Measurements from ENCODE around the gene CACFD1. TPM values are rescaled to one million over a fixed set of nuclear protein-coding genes. Genes with fewer than 3 reads are reported as not detected.

The CACFD1 gene
- total RNA-seq, 1 donor, result 2.3 TPM

GRCh38 chr9:133492061-133493021, 32.6 kb downstream of the CACFD1 start:
- Histone ChIP-seq H3K4me1 (ENCODE audit: insufficient read depth, low read length) (no peaks in the 10 kb centered on the region), H3K27me3 (ENCODE audit: insufficient read depth, low read length) (no peaks in the 10 kb centered on the region), H3K9me3 (ENCODE audit: low read depth, low read length) (no peaks in the 10 kb centered on the region), H3K4me3 (ENCODE audit: low read length) (no peak overlapping the region)

DNA sequence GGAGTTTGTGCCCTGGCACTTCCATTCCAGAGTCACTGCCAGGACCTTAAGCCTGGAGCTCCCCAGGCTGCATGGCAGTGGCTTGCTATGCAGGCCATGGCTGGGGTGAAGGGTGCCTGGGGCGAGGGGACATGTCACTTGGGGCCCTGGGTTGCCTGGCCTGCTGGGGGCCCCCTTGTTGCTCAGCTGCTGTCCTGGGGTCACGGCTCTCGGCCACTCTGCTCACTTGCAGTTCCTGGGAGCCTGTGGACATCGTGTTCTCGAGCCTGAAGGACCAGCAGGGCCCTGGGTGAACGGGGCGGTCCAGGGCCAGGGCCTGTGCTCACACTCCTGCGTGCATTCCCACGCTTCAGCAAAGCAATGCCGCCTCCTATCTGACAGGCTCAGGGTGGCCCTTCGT, 33.6 kb downstream of the CACFD1 start:
- no peak overlapping the region for H3K4me3 ChIP-seq (ENCODE audit: low read length)

DNA sequence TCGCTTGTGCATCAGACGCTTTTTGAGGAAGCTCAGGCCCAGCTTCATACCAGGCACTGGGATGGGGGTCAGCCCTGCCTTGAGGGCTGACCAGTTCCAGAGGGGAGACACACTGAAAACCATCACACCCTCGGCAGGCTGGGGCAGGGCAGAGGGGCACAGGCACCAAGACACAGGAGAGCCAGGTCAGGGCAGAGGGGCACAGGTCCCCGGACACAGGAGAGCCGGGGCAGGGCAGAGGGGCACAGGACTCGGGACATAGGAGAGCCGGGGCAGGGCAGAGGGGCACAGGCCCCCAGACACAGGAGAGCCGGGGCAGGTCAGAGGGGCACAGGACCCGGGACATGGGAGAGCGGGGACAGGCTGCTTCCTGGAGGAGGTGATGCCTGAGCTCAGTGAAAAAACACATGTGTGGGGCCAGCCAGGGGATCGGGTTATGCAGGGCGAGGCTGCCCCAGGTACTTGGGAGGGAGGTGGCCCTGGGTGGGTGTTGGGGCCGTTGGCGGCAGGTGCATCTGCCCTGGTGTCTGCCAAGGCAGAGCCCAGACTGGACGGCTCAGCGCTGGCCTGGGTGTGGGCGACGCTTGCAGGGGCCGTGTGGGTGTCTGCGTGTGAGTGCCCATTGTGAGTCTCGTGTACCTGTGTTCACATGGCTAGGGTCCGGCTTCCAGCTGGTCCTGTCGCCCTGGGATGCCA, 34.2 kb downstream of the CACFD1 start:
- H3K27me3 ChIP-seq (ENCODE audit: insufficient read depth, low read length), result no peaks in the 10 kb centered on the region

More for the DNA sequence above, 33.6 kb downstream of the CACFD1 start:
- no peaks in the 10 kb centered on the region for H3K4me1 ChIP-seq (ENCODE audit: insufficient read depth, low read length)
- no peaks in the 10 kb centered on the region for H3K27me3 ChIP-seq (ENCODE audit: insufficient read depth, low read length)
- no peaks in the 10 kb centered on the region for H3K9me3 ChIP-seq (ENCODE audit: low read depth, low read length)

DNA sequence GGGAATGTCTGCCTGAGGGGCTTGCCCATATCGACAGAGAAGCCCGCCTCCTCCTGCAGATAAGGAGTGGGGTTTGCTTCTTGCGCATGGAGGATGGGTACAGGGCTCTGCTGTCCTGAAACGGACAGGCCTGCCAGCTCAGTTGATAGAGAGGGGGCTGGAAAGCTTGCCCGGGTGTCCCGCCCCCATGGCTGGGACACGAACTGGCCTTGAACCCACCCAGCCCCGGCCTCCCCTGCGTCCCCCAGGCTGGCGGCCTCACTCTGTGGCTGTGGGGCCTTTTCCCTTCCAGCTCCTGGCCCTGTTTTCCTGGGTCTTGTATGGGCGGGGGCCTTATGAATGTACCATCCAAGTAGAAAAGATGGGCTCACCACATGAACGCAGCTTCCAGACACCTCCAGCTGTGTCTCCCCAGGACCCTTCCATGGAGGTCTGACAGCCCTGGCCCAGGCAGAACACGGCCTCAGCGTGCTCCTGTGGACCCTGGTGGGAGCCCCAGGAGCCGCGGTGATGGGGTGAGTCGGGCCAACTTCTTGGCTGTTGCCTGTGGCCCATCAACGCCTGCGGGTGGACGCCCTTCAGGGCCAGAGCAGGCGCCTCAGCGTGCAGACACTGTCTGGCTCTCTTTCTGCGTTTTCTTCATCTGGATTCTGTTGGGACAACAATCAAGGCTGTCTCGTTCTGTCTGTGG, 35.0 kb downstream of the CACFD1 start:
- Histone ChIP-seq H3K27me3 (ENCODE audit: insufficient read depth, low read length) (no peaks in the 10 kb centered on the region), H3K4me1 (ENCODE audit: insufficient read depth, low read length) (no peaks in the 10 kb centered on the region), H3K9me3 (ENCODE audit: low read depth, low read length) (no peaks in the 10 kb centered on the region), H3K4me3 (ENCODE audit: low read length) (no peak overlapping the region)

More for the DNA sequence above, 34.2 kb downstream of the CACFD1 start:
- H3K9me3 ChIP-seq (ENCODE audit: low read depth, low read length), result no peaks in the 10 kb centered on the region
- no peak overlapping the region for H3K4me3 ChIP-seq (ENCODE audit: low read length)
- H3K4me1 ChIP-seq (ENCODE audit: insufficient read depth, low read length), result no peaks in the 10 kb centered on the region

- Histone ChIP-seq H3K9me3 (ENCODE audit: low read depth, low read length) (no peaks in the 10 kb centered on the region), H3K4me1 (ENCODE audit: insufficient read depth, low read length) (no peaks in the 10 kb centered on the region), H3K27me3 (ENCODE audit: insufficient read depth, low read length) (no peaks in the 10 kb centered on the region), H3K4me3 (ENCODE audit: low read length) (no peak overlapping the region)
Observed at GRCh38 chr9:133495327-133496293, 35.8 kb downstream of the CACFD1 start.

DNA sequence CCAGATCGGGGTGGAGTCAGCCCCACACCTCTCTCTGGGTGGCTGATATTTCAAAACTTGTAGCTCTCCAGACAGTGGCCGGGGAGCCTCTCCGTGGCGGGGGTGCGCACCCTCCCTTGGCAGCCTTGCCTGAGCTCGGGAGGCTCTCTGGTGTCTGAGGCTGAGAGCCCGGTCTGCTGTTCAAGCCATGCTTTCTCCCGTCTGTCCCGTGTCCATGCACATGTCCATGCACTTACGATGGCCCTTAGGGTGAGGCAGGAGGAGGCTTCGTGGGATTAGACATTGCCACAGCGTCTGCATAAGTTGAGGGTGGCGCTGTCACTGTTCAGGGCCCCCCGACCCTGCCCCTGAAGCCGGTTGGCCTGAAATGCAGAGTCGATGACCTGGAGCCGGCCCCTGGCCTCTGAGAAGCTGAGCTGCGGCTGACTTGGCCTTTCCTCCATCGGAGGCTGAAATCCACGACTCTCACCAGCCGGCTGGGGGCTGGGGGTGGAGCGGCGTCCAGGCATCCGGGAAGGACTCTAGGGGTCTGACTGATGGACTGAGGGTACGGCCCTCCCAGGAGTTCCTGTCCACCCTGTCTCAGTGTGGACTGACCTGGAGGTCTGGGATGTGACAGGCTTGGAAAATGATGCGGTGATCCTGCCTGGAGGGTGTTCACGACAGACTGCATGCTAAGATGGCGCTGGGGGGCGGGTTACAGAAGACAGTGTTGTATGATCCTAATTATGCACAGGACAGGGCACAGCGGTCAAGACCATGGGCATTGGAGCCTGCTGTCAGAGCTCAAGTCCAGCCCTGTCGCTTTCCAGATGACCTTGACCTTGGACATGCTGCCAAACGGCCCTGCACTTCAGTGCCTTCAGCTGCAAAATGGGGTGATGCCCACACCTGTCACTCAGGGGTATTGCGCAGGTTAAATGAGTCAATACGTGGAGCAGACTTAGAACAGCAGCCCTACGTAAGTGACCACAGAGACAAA, 37.4 kb downstream of the CACFD1 start:
- H3K4me3 ChIP-seq (ENCODE audit: low read length), result no peak overlapping the region
- no peaks in the 10 kb centered on the region for H3K4me1 ChIP-seq (ENCODE audit: insufficient read depth, low read length)
- peaks cover 3% of the 10 kb centered on the region for H3K9me3 ChIP-seq (ENCODE audit: low read depth, low read length)
- H3K27me3 ChIP-seq (ENCODE audit: insufficient read depth, low read length), result no peaks in the 10 kb centered on the region

DNA sequence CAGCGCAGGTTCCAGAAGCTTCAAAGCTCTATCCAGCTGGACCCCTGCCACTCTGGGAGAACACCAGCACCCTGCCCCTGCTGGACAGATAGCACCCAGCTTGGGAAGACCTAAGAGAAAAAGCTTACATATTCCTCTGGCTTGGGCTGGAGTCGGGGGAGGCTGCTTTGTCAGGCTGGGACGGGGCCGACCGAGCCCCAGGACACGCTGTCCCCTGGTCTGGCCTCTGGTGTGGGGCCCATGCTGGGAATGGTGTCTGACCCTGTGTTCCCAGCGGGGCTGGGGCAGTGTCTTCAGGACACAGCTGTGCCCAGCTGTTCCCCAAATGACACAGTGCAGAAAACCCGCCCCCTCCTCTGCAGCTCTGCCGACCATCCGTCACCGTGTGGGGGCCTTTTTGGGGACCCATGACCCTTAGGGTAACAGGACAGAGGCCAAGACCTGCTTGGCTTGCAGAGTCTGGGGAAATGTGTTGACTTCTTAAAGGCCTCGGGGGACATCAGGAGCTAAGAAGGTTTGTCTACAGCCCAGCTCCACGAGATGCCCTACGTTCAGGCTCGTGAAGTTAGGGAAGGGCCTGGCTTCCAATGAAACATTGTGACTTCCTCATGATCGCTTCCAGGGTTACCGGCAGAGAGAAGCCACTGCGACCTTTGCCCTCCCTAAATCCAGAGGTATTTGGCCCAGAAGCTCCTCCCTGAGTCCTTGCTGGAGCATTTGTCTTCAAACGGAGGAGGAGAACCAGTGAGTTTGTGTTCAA, 39.5 kb downstream of the CACFD1 start:
- H3K9me3 ChIP-seq (ENCODE audit: low read depth, low read length), result peaks cover 9% of the 10 kb centered on the region
- H3K4me1 ChIP-seq (ENCODE audit: insufficient read depth, low read length), result no peaks in the 10 kb centered on the region
- no peak overlapping the region for H3K4me3 ChIP-seq (ENCODE audit: low read length)
- H3K27me3 ChIP-seq (ENCODE audit: insufficient read depth, low read length), result no peaks in the 10 kb centered on the region

- Histone ChIP-seq H3K4me3 (ENCODE audit: low read length) (no peak overlapping the region), H3K9me3 (ENCODE audit: low read depth, low read length) (peaks cover 9% of the 10 kb centered on the region), H3K27me3 (ENCODE audit: insufficient read depth, low read length) (no peaks in the 10 kb centered on the region), H3K4me1 (ENCODE audit: insufficient read depth, low read length) (no peaks in the 10 kb centered on the region)
Observed at GRCh38 chr9:133499892-133500270, 40.1 kb downstream of the CACFD1 start.

DNA sequence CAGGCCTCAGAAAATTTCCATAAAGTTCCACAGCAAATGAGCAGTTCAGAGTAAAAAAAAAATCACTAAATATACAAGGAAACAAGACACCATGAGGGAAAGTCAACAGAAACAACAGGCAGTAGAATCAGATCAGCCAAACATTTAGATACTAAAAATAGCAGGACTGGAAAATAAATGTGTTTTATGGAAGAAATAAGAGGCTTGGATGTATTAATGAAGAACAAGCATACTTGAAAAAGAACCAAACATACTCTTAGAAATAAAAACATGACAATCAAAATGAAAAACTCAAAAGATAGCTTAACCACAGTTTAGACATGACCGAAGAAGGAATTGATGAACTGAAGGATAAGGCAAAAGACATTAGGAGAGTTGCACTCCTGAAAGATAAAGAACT, 42.3 kb downstream of the CACFD1 start:
- Histone ChIP-seq H3K9me3 (ENCODE audit: low read depth, low read length) (peaks cover 9% of the 10 kb centered on the region), H3K27me3 (ENCODE audit: insufficient read depth, low read length) (no peaks in the 10 kb centered on the region), H3K4me3 (ENCODE audit: low read length) (no peak overlapping the region), H3K4me1 (ENCODE audit: insufficient read depth, low read length) (no peaks in the 10 kb centered on the region)

DNA sequence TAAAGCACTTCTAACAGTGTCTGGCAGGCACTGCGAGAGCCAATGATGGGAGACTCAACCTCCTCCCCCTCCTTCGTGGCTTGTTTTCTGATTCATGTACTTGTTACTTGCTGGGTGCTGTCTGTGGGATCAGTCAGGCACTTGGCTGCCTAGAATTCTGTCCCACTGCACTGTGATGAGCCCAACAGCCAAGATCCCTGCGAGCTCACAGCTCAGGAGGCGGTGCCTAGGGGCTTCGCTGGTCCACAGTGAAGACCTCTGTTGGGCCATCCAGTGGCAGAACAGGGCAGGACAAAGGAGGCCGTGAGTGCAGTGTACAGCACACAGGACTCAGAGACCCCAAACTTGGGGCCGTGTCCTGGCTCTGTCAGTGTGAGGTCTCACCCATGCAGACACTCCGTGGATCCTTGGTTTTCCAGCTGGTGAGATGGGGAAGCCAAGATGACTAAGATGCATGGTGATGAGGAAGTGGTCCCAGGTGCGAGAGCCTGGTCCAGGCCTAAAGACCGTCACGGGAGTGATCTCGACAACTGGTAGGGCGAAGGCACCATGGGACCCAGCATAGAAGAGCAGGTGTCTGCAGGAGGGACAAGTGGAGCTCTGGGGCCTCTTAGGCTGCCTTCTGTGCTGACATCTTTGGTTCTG, 45.5 kb downstream of the CACFD1 start:
- H3K4me1 ChIP-seq (ENCODE audit: insufficient read depth, low read length), result no peaks in the 10 kb centered on the region
- H3K4me3 ChIP-seq (ENCODE audit: low read length), result no peak overlapping the region
- peaks cover 9% of the 10 kb centered on the region for H3K9me3 ChIP-seq (ENCODE audit: low read depth, low read length)

GRCh38 chr9:133505901-133506652, 46.3 kb downstream of the CACFD1 start:
- no peak overlapping the region for H3K4me3 ChIP-seq (ENCODE audit: low read length)
- H3K27me3 ChIP-seq (ENCODE audit: insufficient read depth, low read length), result no peaks in the 10 kb centered on the region
- peaks cover 9% of the 10 kb centered on the region for H3K9me3 ChIP-seq (ENCODE audit: low read depth, low read length)
- H3K4me1 ChIP-seq (ENCODE audit: insufficient read depth, low read length), result no peaks in the 10 kb centered on the region

More for the DNA sequence above, 45.5 kb downstream of the CACFD1 start:
- H3K27me3 ChIP-seq (ENCODE audit: insufficient read depth, low read length), result no peaks in the 10 kb centered on the region

DNA sequence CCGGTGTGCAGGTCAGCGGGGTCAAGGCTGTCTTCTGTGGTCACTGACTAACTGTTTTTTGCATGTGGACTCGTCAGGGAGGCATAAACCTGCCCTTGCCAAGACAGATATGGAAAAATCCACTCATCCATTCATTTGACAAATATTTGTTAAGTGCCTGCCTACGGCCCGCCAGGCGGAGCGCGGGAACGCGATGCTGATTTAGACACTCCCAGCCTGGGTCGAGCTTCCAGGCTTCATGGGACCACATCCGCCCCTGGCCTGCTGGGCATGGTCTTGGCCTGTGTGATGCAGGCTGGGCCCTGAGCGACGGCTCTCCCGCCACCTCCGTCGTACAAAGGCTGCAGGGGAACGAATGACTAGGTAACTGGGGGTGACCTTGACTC, 46.9 kb downstream of the CACFD1 start:
- H3K4me1 ChIP-seq (ENCODE audit: insufficient read depth, low read length), result no peaks in the 10 kb centered on the region
- H3K9me3 ChIP-seq (ENCODE audit: low read depth, low read length), result peaks cover 9% of the 10 kb centered on the region
- H3K27me3 ChIP-seq (ENCODE audit: insufficient read depth, low read length), result no peaks in the 10 kb centered on the region
- no peak overlapping the region for H3K4me3 ChIP-seq (ENCODE audit: low read length)
